H1 (cell line): ENCODE measurements around the gene ADH1A.

Experiments used
- ATF2 ChIP-seq: IDR thresholded peaks from 2 replicates; pipeline ENCODE4 v1.6.1; 2012; ENCODE audit warnings: low read length, inconsistent platforms
- CTCF ChIP-seq, 3 experiments: IDR thresholded peaks; 1 replicate in 2 of 3; 2 replicates in 1 of 3; pipeline versions ENCODE4 v1.5.1 to v1.6.1; 2011; ENCODE audit warnings: low read length in 3 of 3, mild to moderate bottlenecking in 3 of 3, inconsistent platforms in 2 of 3, low read depth in 1 of 3, moderate library complexity in 1 of 3; ENCODE audit not compliant: insufficient read depth in 1 of 3; ENCODE audit errors: control extremely low read depth in 1 of 3
- EZH2 ChIP-seq: fragments of 200-600 bp; sonication (generic); IDR thresholded peaks from 2 replicates; pipeline ENCODE4 v1.7.1; 2012; ENCODE audit warnings: low read depth, mild to moderate bottlenecking, moderate library complexity, low read length, inconsistent platforms; ENCODE audit not compliant: severe bottlenecking
- GABPA ChIP-seq: IDR thresholded peaks from 2 replicates; pipeline ENCODE4 v1.6.1; 2011; ENCODE audit warnings: mild to moderate bottlenecking, low read length, moderate library complexity, borderline replicate concordance; ENCODE audit not compliant: insufficient read depth
- JUND ChIP-seq: IDR thresholded peaks from 2 replicates; pipeline ENCODE4 v1.6.1; 2011; ENCODE audit warnings: mild to moderate bottlenecking, improper control_type of control experiment, low read length
- MAFK ChIP-seq: IDR thresholded peaks from 2 replicates; pipeline ENCODE4 v1.6.1; 2012; ENCODE audit warnings: low read depth, mild to moderate bottlenecking, improper control_type of control experiment, low read length
- POLR2A ChIP-seq, 2 experiments: IDR thresholded peaks; 1 replicate in 1 of 2; 2 replicates in 1 of 2; pipeline ENCODE4 v1.6.1; 2011; ENCODE audit warnings: low read depth in 2 of 2, low read length in 2 of 2, mild to moderate bottlenecking in 2 of 2; ENCODE audit errors: control extremely low read depth in 1 of 2
- RBBP5 ChIP-seq: IDR thresholded peaks from 2 replicates; pipeline ENCODE4 v1.7.1; 2012; ENCODE audit warnings: low read depth, mild to moderate bottlenecking, inconsistent platforms, low read length, moderate library complexity, borderline replicate concordance
- SIN3A ChIP-seq, 2 experiments: IDR thresholded peaks in 1 of 2; conservative IDR thresholded peaks in 1 of 2; 2 replicates each; pipeline ENCODE4 v1.6.1; 2011 to 2012; ENCODE audit warnings: low read length in 2 of 2, improper control_type of control experiment in 1 of 2, low read depth in 1 of 2, mild to moderate bottlenecking in 1 of 2
- SP1 ChIP-seq: IDR thresholded peaks from 2 replicates; pipeline ENCODE4 v1.6.1; 2011; ENCODE audit warnings: low read depth, low read length
- SP4 ChIP-seq: IDR thresholded peaks from 2 replicates; pipeline ENCODE4 v1.6.1; 2012; ENCODE audit warnings: low read length, inconsistent platforms
- TBP ChIP-seq: IDR thresholded peaks from 2 replicates; pipeline ENCODE4 v1.6.1; 2011; ENCODE audit warnings: low read depth, low read length, improper control_type of control experiment
- YY1 ChIP-seq: IDR thresholded peaks from 2 replicates; pipeline ENCODE4 v1.6.1; 2011; ENCODE audit warnings: low read depth, mild to moderate bottlenecking, low read length

GRCh38 chr4:99293357-99293756 is 2.6 kb upstream of the ADH1A start:
- TF ChIP-seq EZH2: no peak
- no peak for TF ChIP-seq SP4
- no peak for TF ChIP-seq POLR2A (IDR thresholded peaks at IDR 0.05; ENCODE audit: control extremely low read depth in 1 of 2, low read depth in 2 of 2, low read length in 2 of 2)
- TF ChIP-seq ATF2: no peak
- no peak for TF ChIP-seq CTCF (IDR thresholded peaks at IDR 0.05; ENCODE audit: control extremely low read depth in 1 of 3, insufficient read depth in 1 of 3, low read depth in 1 of 3, low read length in 3 of 3)
- no peak for TF ChIP-seq GABPA
- TF ChIP-seq TBP: no peak
- TF ChIP-seq JUND: no peak
- TF ChIP-seq RBBP5: no peak
- no peak for TF ChIP-seq SP1
- TF ChIP-seq YY1: no peak
- no peak for TF ChIP-seq MAFK
- no peak for TF ChIP-seq SIN3A (conservative IDR thresholded peaks at IDR 0.05 in 1 of 2, IDR thresholded peaks at IDR 0.05 in 1 of 2; ENCODE audit: low read depth in 1 of 2, low read length in 2 of 2)
